PC-9 (cell line): ENCODE measurements around the gene CCDC9.

Experiments used
- EZH2 ChIP-seq: fragments of 200-600 bp; sonication (generic); IDR thresholded peaks from 2 replicates; pipeline ENCODE4 v1.8.0; 2017; ENCODE audit warnings: antibody characterized with exemption, low read depth
- TF ChIP-seq, protein P1 (sequence below): fragments of 200-600 bp; sonication (generic); conservative IDR thresholded peaks from 2 replicates; pipeline ENCODE4 v1.6.1; 2017; ENCODE audit warnings: mixed run types, antibody characterized with exemption, mild to moderate bottlenecking, moderate library complexity

GRCh38 chr19:47243364-47243775 is 13.0 kb upstream of the CCDC9 start:
- TF ChIP-seq, protein P1, sequence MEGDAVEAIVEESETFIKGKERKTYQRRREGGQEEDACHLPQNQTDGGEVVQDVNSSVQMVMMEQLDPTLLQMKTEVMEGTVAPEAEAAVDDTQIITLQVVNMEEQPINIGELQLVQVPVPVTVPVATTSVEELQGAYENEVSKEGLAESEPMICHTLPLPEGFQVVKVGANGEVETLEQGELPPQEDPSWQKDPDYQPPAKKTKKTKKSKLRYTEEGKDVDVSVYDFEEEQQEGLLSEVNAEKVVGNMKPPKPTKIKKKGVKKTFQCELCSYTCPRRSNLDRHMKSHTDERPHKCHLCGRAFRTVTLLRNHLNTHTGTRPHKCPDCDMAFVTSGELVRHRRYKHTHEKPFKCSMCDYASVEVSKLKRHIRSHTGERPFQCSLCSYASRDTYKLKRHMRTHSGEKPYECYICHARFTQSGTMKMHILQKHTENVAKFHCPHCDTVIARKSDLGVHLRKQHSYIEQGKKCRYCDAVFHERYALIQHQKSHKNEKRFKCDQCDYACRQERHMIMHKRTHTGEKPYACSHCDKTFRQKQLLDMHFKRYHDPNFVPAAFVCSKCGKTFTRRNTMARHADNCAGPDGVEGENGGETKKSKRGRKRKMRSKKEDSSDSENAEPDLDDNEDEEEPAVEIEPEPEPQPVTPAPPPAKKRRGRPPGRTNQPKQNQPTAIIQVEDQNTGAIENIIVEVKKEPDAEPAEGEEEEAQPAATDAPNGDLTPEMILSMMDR, result no peak
- no peak for TF ChIP-seq EZH2
